GM12801 (cell line): ENCODE measurements around the gene TMEM158.

Source experiments
- CTCF ChIP-seq: IDR thresholded peaks from one replicate; pipeline ENCODE4 v1.5.1; 2011; ENCODE audit warnings: control low read depth; ENCODE audit not compliant: insufficient read length; ENCODE audit errors: extremely low read depth

Gene TMEM158

GRCh38 chr3:45227946-45228345 is 1.9 kb upstream of the TMEM158 start:
- no peak for TF ChIP-seq CTCF

GRCh38 chr3:45227071-45227820 is 1.2 kb upstream of the TMEM158 start:
- TF ChIP-seq CTCF: no peak

- TF ChIP-seq CTCF: no peak
Measured at GRCh38 chr3:45225465-45226205, 452 bp downstream of the TMEM158 start.

GRCh38 chr3:45224824-45225464 is 1.1 kb downstream of the TMEM158 start:
- TF ChIP-seq CTCF: no peak

- no peak for TF ChIP-seq CTCF
Measured at GRCh38 chr3:45223889-45224727, 2.0 kb downstream of the TMEM158 start.

- TF ChIP-seq CTCF: no peak
Measured at GRCh38 chr3:45219694-45220093, 6.4 kb downstream of the TMEM158 start.
